Measurements from ENCODE around the gene PDRG1. TPM values are rescaled to one million over a fixed set of nuclear protein-coding genes. Genes with fewer than 3 reads are reported as not detected.

The PDRG1 gene
- total RNA-seq, 4 donors from 2014 or later, result 5.1 to 6.6 (median 6.2) TPM

DNA sequence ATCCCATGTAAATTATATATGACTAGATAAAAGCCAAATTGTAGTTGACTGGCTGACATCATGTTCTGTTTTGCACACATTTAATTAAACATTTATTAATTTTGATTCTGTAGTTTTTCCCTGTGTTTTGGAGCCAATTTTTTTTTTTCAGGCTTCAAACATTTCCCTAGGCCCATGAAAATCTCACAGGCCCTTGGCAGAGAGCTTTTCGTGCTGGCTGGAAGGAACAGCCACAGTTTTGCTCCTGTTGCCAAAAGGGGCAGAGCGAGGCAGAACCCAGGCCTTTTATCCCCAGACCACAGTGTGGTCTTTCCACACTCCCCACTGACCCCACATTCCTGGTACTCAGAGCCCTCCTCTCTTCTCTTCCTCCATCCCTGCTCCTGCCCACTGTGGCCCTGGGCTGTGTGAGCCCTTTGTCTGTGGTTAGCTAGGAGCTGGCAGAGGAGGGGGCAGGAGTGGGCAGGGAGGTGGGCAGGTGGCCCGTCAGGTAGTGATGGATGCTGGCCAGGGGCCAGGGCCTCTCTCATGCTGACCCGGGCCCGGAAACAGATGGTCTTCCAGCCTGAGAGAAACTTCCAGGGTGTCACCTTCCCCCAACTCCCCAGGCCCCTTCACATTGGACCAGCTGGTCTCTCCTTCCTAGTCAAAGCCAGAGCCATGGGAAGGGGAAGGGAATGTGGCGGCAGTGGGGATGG, 38.9 kb upstream of the PDRG1 start:
- Histone ChIP-seq H3K4me3 (no peak overlapping the region), H3K27me3 (peaks cover 0 to 7% of the 10 kb centered on the region in 2 donors), H3K27ac (no peak overlapping the region), H3K4me1 (no peaks in the 10 kb centered on the region), H3K36me3 (no peaks in the 10 kb centered on the region), H3K9me3 (no peaks in the 10 kb centered on the region)
- TF ChIP-seq, protein P1, sequence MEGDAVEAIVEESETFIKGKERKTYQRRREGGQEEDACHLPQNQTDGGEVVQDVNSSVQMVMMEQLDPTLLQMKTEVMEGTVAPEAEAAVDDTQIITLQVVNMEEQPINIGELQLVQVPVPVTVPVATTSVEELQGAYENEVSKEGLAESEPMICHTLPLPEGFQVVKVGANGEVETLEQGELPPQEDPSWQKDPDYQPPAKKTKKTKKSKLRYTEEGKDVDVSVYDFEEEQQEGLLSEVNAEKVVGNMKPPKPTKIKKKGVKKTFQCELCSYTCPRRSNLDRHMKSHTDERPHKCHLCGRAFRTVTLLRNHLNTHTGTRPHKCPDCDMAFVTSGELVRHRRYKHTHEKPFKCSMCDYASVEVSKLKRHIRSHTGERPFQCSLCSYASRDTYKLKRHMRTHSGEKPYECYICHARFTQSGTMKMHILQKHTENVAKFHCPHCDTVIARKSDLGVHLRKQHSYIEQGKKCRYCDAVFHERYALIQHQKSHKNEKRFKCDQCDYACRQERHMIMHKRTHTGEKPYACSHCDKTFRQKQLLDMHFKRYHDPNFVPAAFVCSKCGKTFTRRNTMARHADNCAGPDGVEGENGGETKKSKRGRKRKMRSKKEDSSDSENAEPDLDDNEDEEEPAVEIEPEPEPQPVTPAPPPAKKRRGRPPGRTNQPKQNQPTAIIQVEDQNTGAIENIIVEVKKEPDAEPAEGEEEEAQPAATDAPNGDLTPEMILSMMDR (IDR thresholded peaks at IDR 0.05), result no peak
- no peak for TF ChIP-seq POLR2A (IDR thresholded peaks at IDR 0.05)
- DNase-seq, result no peak

DNA sequence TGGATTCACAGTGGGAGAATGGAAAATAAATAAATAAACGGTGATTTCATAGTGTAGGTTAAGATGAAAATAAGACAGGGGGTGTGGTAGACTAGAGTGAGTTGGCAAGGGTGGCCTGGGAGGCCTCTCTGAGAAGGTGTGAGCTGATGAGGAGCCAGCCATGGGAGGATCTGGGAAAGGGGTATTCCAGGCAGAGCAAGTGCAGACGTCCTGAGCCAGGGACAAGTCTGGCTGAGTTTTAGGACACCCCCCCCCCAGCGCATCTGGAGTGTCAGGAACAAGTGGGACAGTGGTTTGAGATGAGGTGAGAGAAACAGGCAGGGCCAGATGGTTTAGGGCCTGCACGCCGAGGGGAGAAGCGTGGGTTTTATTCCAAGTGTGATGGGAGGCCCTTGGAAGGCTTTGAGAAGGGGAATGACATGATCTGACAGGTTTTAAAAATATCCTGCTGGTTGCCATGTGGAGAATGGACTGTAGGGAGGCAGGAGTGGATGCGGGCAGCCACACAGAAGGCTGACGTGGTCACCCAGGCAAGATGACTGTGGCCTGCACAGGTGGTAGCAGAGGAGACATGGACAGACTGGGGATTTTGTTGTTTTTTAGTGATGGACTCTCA, 37.3 kb upstream of the PDRG1 start:
- no peak for DNase-seq
- TF ChIP-seq, protein P1 (IDR thresholded peaks at IDR 0.05), result no peak
- TF ChIP-seq POLR2A (IDR thresholded peaks at IDR 0.05), result no peak
- Histone ChIP-seq H3K9me3 (no peaks in the 10 kb centered on the region), H3K27me3 (no peaks in the 10 kb centered on the region), H3K36me3 (no peaks in the 10 kb centered on the region), H3K4me1 (no peaks in the 10 kb centered on the region), H3K4me3 (no peak overlapping the region), H3K27ac (no peak overlapping the region)

DNA sequence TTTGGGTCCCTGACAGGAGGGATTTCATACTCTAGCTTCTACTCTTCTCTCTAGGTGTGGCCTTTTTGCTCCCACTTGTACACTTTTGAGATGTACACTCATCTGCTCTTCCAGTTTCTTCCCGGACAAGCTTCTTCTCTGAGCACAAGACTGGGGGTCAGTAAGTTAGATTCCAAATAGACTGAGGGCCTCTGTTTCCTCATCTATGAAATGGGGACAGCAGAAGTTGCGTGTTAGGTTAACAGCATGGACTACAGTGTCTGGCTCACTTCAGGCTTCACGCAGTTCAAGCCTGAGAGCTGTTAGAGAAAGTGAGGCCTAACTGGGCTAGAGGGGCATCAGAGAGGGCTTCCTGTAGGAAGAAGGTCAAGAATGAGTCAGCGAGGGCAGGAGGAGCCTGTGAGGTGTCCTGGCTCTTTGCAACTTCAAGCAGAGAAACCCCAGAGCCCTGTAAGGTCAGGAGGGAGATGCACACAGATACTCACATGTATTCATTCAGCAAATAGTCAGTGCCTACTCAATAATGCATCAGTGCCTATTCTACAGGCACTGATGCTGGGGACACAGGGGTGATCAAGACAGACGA, 36.7 kb upstream of the PDRG1 start:
- TF ChIP-seq, protein P1 (IDR thresholded peaks at IDR 0.05), result no peak
- no peak for TF ChIP-seq POLR2A (IDR thresholded peaks at IDR 0.05)
- Histone ChIP-seq H3K4me1 (no peaks in the 10 kb centered on the region), H3K9me3 (no peaks in the 10 kb centered on the region), H3K27ac (no peak overlapping the region), H3K4me3 (no peak overlapping the region), H3K36me3 (no peaks in the 10 kb centered on the region), H3K27me3 (no peaks in the 10 kb centered on the region)
- no peak for DNase-seq

DNA sequence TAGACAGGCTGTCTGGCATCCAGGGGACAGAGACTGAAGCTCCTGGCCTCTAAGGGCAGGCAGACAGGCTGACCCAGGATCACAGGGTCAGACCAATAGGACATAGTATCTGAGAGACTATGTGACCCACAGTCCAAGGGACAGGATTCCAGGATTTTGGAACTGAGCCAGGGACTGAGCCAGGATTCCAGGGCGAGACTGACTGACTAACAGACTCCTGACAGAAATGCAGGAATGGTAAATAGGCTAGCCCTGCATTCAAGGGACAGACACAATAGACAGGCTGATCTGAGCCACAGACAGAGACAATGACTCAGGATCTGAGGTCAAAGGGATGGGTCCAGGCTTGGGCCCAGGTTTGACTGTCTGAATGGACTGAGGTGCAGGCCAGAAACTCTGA, 35.9 kb upstream of the PDRG1 start:
- H3K36me3 ChIP-seq, result no peaks in the 10 kb centered on the region

DNA sequence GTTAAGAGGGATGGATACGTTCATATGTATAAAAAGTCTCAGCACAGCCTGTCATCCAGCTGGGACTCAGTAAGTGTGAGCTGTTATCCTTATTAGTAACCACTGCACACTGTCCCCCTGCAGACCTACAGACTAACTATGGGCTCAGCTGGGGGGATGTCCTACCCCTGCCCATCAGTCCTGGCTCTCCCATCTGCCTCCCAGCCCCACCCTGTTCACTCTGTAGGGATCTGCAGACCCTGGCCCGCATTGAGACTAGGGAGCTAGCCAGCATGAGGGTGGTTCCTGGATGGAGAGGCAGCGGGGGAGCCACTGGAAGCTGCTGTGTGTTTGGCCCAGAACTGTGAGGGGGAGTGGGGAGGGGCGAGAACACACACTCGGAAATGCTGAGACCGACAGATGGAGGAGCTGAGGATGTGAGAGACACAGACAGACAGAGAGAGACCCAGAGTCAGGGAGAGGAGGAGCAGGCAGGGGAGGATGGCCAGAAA, 33.2 kb upstream of the PDRG1 start:
- no peak for DNase-seq
- Histone ChIP-seq H3K27me3 (no peaks in the 10 kb centered on the region), H3K4me3 (no peak overlapping the region), H3K36me3 (no peaks in the 10 kb centered on the region), H3K27ac (no peak overlapping the region), H3K4me1 (no peaks in the 10 kb centered on the region), H3K9me3 (no peaks in the 10 kb centered on the region)
- no peak for TF ChIP-seq POLR2A (IDR thresholded peaks at IDR 0.05)
- TF ChIP-seq, protein P1 (IDR thresholded peaks at IDR 0.05), result no peak

More for the DNA sequence above, 35.9 kb upstream of the PDRG1 start:
- no peaks in the 10 kb centered on the region for H3K27me3 ChIP-seq
- H3K4me1 ChIP-seq, result no peaks in the 10 kb centered on the region
- H3K4me3 ChIP-seq, result no peak overlapping the region
- DNase-seq, result no peak
- TF ChIP-seq, protein P1 (IDR thresholded peaks at IDR 0.05), result no peak
- no peak for TF ChIP-seq POLR2A (IDR thresholded peaks at IDR 0.05)
- no peaks in the 10 kb centered on the region for H3K9me3 ChIP-seq
- no peak overlapping the region for H3K27ac ChIP-seq
